Osteoblast (primary cell): ENCODE results near the gene FBXO33. TPM values are rescaled to one million over a fixed set of nuclear protein-coding genes. Genes with fewer than 3 reads are reported as not detected.

Source experiments
- DNase-seq: peaks from one replicate; pipeline ENCODE4 v3.0.0; 2011; ENCODE audit warnings: low spot score, mixed read lengths; ENCODE audit not compliant: insufficient read length; ENCODE audit errors: missing footprints
- H2AFZ ChIP-seq: 2 replicates; pipeline ENCODE4 v1.6.0; 2011; ENCODE audit warnings: mild to moderate bottlenecking, low read length
- H3K27ac ChIP-seq: 2 replicates; pipeline ENCODE4 v1.5.1; 2011; ENCODE audit warnings: mild to moderate bottlenecking, low read depth, low read length, moderate library complexity
- H3K27me3 ChIP-seq: 2 replicates; pipeline ENCODE4 v1.6.0; 2012; ENCODE audit warnings: mild to moderate bottlenecking, control low read depth, inconsistent platforms, low read length, moderate library complexity; ENCODE audit not compliant: insufficient read depth
- H3K36me3 ChIP-seq: 2 replicates; pipeline ENCODE4 v1.5.1; 2011; ENCODE audit warnings: mild to moderate bottlenecking, low read length, control low read depth, moderate library complexity; ENCODE audit not compliant: insufficient read depth
- H3K4me1 ChIP-seq: 2 replicates; pipeline ENCODE4 v1.5.1; 2011; ENCODE audit warnings: mild to moderate bottlenecking, low read length, control low read depth, moderate library complexity; ENCODE audit not compliant: insufficient read depth
- H3K4me2 ChIP-seq: 2 replicates; pipeline ENCODE4 v1.6.0; 2011; ENCODE audit warnings: mild to moderate bottlenecking, low read length; ENCODE audit not compliant: insufficient read depth
- H3K4me3 ChIP-seq: fragments of 200-600 bp; sonication (generic); 3 replicates; pipeline ENCODE4 v1.5.1; 2012; ENCODE audit warnings: mild to moderate bottlenecking, low read length, inconsistent platforms; ENCODE audit not compliant: insufficient read depth
- H3K79me2 ChIP-seq: 2 replicates; pipeline ENCODE4 v1.6.0; 2012; ENCODE audit warnings: mild to moderate bottlenecking, low read length, control low read depth, inconsistent platforms; ENCODE audit not compliant: insufficient read depth
- H3K9me3 ChIP-seq: 2 replicates; pipeline ENCODE4 v1.5.1; 2011; ENCODE audit warnings: low read depth, low read length, control low read depth
- H4K20me1 ChIP-seq: 2 replicates; pipeline ENCODE4 v1.6.0; 2012; ENCODE audit warnings: mild to moderate bottlenecking, low read length, control low read depth; ENCODE audit not compliant: insufficient read depth
- CTCF ChIP-seq: IDR thresholded peaks from 2 replicates; pipeline ENCODE4 v1.5.1; 2011; ENCODE audit warnings: mild to moderate bottlenecking, low read depth, low read length, moderate library complexity; ENCODE audit errors: extremely low read depth
- total RNA-seq: library from RNA; depleted of rRNA; stranded (reverse); fragments of >200 nt; gene quantifications from 2 replicates; pipeline ENCODE4 v1.2.3, GENCODE V29; 2012

FBXO33 gene
- total RNA-seq, 1 donor = 15.6 TPM

GRCh38 chr14:39452680-39453079, 20.4 kb upstream of the FBXO33 start:
- Histone ChIP-seq H3K4me1 (no peaks in the 10 kb centered on the region), H4K20me1 (no peaks in the 10 kb centered on the region), H3K4me2 (no peak overlapping the region), H3K27me3 (no peaks in the 10 kb centered on the region), H3K27ac (no peak overlapping the region), H3K79me2 (no peaks in the 10 kb centered on the region), H2AFZ (no peak overlapping the region), H3K4me3 (no peak overlapping the region), H3K36me3 (no peaks in the 10 kb centered on the region), H3K9me3 (no peaks in the 10 kb centered on the region)
- no peak for TF ChIP-seq CTCF
- no peak for DNase-seq

- no peak for TF ChIP-seq CTCF
- H3K79me2 ChIP-seq = no peaks in the 10 kb centered on the region
- H3K27me3 ChIP-seq = no peaks in the 10 kb centered on the region
- H4K20me1 ChIP-seq = no peaks in the 10 kb centered on the region
- H3K4me1 ChIP-seq = no peaks in the 10 kb centered on the region
- no peak overlapping the region for H3K27ac ChIP-seq
- no peaks in the 10 kb centered on the region for H3K9me3 ChIP-seq
- DNase-seq = no peak
- no peak overlapping the region for H3K4me2 ChIP-seq
- H3K4me3 ChIP-seq = no peak overlapping the region
- H2AFZ ChIP-seq = no peak overlapping the region
- H3K36me3 ChIP-seq = no peaks in the 10 kb centered on the region
Measured at GRCh38 chr14:39451811-39452210, 19.6 kb upstream of the FBXO33 start.

- H3K27me3 ChIP-seq = no peaks in the 10 kb centered on the region
- no peaks in the 10 kb centered on the region for H3K79me2 ChIP-seq
- no peaks in the 10 kb centered on the region for H3K9me3 ChIP-seq
- H3K36me3 ChIP-seq = no peaks in the 10 kb centered on the region
- TF ChIP-seq CTCF = no peak
- no peak overlapping the region for H2AFZ ChIP-seq
- H4K20me1 ChIP-seq = no peaks in the 10 kb centered on the region
- H3K4me3 ChIP-seq = no peak overlapping the region
- H3K4me1 ChIP-seq = no peaks in the 10 kb centered on the region
- no peak overlapping the region for H3K27ac ChIP-seq
- H3K4me2 ChIP-seq = no peak overlapping the region
- no peak for DNase-seq
Measured at GRCh38 chr14:39447175-39447661, 15.0 kb upstream of the FBXO33 start.

- no peak overlapping the region for H3K4me2 ChIP-seq
- H3K36me3 ChIP-seq = no peaks in the 10 kb centered on the region
- no peaks in the 10 kb centered on the region for H3K9me3 ChIP-seq
- no peaks in the 10 kb centered on the region for H3K4me1 ChIP-seq
- H2AFZ ChIP-seq = no peak overlapping the region
- no peak overlapping the region for H3K4me3 ChIP-seq
- no peaks in the 10 kb centered on the region for H4K20me1 ChIP-seq
- TF ChIP-seq CTCF = no peak
- no peaks in the 10 kb centered on the region for H3K27me3 ChIP-seq
- no peaks in the 10 kb centered on the region for H3K79me2 ChIP-seq
- DNase-seq = no peak
- H3K27ac ChIP-seq = no peak overlapping the region
Measured at GRCh38 chr14:39446131-39446744, 14.0 kb upstream of the FBXO33 start.
